NCI-H2107 treated with DMSO at 0.1 percent for 48 hours (cell line): ENCODE measurements around the gene RPUSD1.
"Not testable (repeated sequence)": the region's sequence is repeated elsewhere in the genome, so short reads cannot be mapped to it uniquely, and the experiment has no call there.

ENCODE experiments used
- DNase-seq: peaks from one replicate; lab custom pipeline; 2025; ENCODE audit not compliant: unreplicated experiment; lab: John Stamatoyannopoulos, UW

Gene RPUSD1

DNA sequence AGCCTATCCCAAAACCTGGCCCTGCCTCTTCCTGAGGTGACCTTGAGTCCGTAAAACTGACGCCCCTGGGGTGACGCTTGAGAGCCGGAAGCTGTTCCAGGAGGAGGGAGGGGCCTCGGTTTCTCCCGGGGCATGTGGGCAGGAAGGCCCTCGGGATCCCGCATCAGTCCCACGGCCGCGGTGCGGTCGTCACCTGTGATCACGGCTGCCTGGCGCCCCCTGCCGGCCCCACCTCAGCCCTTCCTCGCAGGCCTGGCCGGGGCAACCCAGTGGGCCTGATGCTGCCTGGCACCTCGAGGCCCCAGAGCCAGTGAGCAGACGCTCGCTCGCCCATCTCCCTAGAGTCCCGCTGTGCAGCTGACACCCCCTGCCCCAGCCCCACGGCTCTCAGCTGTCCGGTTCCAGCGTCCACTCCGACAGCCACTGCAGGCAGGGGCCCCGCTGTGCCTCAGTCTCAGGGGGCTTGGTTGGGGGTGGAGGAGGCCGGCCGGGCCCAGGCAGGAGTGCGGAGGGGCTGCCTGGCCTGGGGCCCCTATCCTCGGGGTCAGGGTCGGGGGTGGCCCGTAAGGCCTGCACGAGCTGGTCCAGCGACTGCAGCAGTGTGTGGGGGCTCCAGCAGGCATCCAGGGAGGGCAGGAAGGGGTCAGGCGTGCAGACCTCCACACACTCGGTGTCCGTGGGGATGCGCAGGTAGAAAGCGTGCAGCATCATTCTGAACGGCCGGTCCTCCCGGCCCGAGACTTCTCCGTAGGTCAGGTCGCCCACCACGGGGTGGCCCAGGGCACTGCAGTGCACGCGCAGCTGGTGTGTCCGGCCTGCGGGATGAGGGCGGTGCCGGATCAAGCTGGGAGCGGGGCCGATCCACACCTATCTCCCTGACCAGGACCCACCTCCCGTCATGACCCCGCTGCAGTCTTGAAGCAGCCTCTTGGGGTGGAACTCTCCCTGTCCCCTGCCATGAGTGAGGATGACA is 2.3 kb downstream of the RPUSD1 start:
- no peak for DNase-seq

DNA sequence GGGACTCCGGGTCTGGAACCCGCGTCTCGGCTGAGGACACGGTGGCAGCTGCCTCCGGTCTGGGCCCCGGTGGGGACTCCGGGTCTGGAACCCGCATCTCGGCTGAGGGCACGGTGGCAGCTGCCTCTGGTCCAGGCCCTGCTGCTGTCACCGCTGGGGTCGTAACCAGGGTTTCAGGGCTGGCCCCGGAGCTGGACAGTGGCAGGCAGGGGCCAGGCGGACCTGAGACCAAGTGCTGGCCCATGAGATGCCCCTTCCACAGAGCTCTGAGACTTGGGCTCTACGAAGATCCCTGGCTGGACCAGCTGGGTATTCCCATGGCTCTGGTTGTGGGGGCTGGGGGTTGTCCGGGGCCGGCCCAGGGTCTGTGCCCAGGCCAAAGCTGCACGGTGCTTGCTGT is 3.8 kb downstream of the RPUSD1 start:
- no peak for DNase-seq

DNA sequence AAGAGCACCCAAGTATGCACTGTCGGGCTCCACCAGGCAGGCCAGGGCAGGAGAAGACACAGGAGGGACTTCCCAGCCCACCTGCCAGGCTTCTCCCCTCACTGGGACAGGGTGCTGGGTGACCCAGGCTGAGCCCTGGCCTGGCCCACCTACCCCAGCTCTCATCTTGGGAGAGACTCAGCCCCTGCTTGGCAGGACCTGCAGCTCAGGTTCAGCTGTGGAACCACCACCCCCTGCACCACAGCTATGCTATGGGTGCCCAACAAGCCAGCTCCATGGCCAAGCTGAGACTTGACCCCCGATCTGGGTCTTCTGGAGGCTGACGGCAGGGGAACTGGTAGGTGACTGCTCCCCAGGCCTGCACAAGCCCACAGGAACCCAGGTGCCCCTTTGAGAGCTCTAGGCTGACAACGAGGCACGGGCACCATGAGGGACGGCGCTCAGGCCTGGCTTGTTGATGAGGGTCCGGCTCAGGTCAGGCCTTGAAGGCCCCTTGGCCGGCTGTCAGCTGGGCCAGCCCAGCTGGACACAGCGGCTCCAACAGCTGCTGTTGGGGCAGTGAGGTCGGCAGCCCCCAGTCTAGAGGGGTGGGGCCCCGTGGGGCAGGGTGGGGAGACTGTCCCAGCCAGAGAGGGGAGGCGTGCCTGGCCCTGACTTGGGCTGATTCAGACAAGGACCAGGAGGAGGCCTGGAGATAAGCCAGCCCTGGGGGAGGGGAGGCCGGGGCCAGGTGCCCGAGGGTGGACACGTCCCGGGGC is 4.6 kb downstream of the RPUSD1 start:
- no peak for DNase-seq

GRCh38 chr16:782766-783403 is 5.3 kb downstream of the RPUSD1 start:
- DNase-seq, result peak; percentile 86

GRCh38 chr16:782258-782657 is 5.9 kb downstream of the RPUSD1 start:
- no peak for DNase-seq

- no peak for DNase-seq
These were observed 6.7 kb downstream of the RPUSD1 start for GRCh38 chr16:781346-782010.

GRCh38 chr16:780296-780695 is 7.9 kb downstream of the RPUSD1 start:
- DNase-seq, result no peak

GRCh38 chr16:779561-779960 is 8.6 kb downstream of the RPUSD1 start:
- no peak for DNase-seq

DNA sequence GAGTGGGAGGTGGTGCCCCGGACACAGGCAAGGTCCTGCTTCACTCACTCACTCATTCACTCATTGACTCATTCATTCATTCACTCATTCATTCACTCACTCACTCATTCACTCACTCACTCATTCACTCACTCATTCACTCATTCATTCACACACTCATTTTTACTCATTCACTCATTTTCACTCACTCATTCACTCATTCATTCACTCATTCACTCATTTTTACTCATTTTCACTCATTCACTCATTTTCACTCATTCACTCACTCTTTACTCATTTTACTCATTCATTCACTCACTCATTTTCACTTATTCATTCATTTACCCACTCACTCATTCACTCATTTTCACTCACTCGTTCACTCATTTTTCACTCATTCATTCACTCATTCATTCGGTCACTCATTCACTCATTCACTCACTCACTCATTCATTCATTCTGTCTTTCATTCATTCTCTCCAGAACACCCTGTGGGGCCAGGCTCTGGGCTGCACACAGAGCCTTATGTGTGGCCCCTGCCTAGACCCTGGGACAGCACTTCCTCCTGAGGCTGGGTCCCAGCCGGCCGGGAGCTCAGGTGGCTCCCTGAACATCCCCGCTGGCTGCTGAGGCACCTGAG is 9.2 kb downstream of the RPUSD1 start:
- no peak for DNase-seq

GRCh38 chr16:778447-778846 is 9.7 kb downstream of the RPUSD1 start:
- no peak for DNase-seq

- no peak for DNase-seq
These were observed 10.4 kb downstream of the RPUSD1 start for GRCh38 chr16:777826-778225.

DNA sequence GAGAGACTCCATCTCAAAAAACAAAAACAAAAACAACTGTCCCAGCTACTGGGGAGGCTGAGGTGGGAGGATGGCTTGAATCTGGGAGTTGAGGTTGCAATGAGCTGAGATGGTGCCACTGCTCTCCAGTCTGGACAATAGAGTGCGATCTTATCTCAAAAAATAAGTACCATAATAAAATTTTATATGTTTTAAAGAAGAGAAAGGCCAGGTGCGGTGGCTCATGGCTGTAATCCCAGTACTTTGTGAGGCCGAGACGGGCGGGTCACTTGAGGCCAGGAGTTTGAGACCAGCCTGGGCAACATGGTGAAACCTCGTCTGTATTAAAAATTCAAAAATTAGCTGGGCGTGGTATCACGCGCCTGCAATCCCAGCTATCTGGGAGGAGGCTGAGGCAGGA is 11.4 kb downstream of the RPUSD1 start:
- no peak for DNase-seq

GRCh38 chr16:776298-776697 is 11.9 kb downstream of the RPUSD1 start:
- DNase-seq, result not testable (repeated sequence)

DNA sequence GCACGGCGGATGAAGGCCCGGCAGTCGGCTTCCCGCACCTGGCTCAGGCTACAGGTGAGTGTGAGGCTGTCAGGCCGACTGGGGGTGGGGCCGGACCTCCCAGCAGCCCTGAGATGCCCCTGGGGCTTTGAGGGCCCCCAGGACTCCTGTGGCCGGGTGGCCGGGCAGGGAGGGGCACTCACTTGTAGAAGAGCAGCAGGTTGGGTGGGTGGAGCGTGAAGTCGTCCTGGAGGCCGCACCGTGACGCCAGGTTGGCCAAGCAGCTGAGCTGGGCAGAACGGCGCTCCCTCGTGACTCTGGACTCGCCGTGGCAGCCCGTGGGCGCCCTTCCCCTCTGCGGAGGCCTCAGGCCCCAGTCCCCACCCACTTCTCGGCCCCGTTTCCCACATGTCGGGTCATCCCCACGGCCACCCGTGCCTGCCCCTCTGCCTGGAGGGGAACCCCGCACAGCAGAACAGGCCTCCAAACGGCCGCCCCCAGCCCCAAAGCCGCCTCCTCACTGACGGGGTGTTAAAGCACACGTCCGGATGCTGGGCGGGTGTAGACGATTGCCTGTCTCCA is 12.9 kb downstream of the RPUSD1 start:
- no peak for DNase-seq

- DNase-seq, result no peak
These were observed 13.8 kb downstream of the RPUSD1 start for GRCh38 chr16:774086-775001.

DNA sequence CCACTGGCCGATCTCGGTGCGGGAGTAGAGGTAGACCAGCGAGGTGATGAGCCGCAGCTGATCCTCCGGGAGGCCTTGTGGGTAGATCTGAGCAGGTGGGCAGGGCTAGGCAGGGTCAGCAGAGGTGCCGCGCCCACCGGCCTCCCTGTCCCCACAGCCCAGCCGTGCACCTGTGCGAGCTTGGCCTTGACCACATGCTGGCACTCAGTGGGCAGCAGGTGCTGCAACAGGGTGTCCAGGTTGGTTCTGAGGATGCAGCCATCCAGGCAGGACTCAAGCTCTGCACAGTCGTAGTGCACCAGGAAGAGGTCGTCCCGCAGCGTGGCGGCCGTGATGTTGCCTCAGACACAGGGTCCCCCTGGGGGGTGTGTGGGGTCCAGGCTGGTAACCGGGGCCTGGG is 15.2 kb downstream of the RPUSD1 start:
- no peak for DNase-seq

DNA sequence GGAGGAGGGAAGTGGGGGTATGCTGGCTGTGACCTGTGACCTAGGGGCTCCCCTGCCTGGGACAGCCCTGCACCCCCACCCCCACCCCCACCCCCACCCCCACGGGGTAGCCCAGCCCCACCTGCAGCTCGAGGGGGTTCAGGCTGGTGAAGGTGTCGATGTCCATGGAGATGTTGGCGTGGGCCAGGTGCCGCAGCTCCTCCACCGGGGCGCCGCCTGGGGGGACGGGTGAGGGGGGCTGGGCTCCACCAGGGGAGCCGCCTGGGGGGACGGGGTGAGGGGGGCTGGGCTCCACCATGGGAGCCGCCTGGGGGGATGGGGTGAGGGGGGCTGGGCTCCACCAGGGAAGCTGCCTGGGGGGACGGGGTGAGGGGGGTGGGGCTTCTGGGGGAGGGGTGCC is 17.8 kb downstream of the RPUSD1 start:
- DNase-seq, result no peak

DNA sequence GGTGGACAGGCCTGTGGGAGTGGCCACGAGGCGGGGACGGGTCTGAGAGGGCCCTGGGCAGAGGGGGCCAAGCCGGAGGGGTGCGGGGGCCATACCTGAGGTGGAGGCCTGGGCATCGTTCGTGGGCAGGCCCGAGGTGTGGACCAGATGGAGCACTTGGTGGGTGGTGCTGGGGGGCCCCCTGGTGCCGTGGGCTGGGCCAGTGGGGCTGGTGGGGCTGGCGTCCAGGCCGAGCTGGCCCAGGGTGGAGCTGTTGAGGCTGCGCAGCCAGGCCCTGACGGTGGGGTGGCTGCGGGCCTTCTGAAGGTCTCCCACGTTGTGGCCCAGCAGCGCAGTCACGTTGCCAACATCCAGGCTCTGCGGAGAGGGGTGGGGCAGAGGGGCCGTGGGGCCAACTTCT is 18.2 kb downstream of the RPUSD1 start:
- DNase-seq, result no peak

DNA sequence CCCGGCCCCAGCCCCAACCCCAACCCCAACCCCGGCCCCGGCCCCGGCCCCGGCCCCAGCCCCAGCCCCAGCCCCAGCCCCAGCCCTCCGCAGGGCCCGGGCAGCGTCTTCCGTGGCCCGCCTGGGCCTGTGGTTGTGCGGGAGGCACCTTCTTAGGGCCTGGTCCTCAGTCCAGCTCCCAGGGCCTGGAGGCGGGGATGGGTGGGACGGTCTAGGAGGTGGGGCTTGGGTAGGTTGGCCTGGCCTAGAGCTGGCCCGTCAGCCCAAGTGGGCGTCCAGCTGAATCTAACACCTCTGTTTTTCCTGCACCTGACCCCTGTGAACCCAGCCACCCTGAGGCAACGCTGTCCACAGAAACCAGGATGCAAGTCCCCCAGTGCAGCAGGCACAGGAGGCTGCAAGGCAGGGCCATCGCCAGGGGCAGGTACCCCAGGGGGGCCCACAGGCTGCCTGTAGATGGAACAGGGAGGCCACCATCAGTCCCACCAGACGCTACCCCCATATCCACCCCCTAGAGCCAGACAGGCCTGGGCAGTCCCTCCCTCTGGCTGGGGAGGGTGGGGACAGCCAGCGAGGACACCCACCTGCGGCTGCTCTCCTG is 18.9 kb downstream of the RPUSD1 start:
- no peak for DNase-seq
